ENCODE data around the gene FAM153A. TPM values are rescaled to one million over a fixed set of nuclear protein-coding genes. Genes with fewer than 3 reads are reported as not detected.
"Not testable (repeated sequence)": the region's sequence is repeated elsewhere in the genome, so short reads cannot be mapped to it uniquely, and the experiment has no call there.

FAM153A gene
- total RNA-seq, 1 experiment from 2014 or later, result 1.2 TPM

DNA sequence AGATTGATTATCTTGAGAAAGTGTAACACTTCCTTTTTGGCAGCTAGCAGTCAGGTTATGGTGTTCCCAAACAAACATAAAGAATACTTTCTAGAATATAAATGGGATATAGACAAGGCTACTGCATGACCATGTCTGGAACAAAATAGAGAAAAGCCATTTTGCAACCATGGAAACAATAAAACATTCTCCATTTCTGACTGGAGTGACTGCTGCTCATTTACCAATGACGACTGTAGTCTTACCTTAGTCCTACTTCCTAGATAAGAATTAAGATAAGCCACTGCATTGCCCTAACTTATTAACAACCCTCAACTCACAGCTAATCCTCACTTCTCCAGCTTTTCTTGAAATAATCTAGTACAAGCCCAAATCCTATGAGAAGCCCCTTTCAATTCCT, 100.8 kb downstream of the FAM153A start:
- H4K20me1 ChIP-seq (ENCODE audit: control insufficient read depth, insufficient read depth, insufficient read length); H2BK20ac ChIP-seq (ENCODE audit: low read depth, low read length, poor library complexity, severe bottlenecking); H4K5ac ChIP-seq (ENCODE audit: insufficient read length, low read depth, low read length); H2BK15ac ChIP-seq (ENCODE audit: low read depth, low read length); H2BK12ac ChIP-seq (ENCODE audit: insufficient read length, low read depth, low read length); H2AFZ ChIP-seq (ENCODE audit: low read length); H3K79me1 ChIP-seq (ENCODE audit: insufficient read depth, low read depth, low read length, poor library complexity, severe bottlenecking); H3K18ac ChIP-seq (ENCODE audit: insufficient read length, low read depth, low read length); H3K14ac ChIP-seq (ENCODE audit: insufficient read depth, low read length); H3T11ph ChIP-seq (ENCODE audit: low read length); H3K23me2 ChIP-seq (ENCODE audit: insufficient read length, low read depth, low read length, poor library complexity, severe bottlenecking); H3K9ac ChIP-seq (ENCODE audit: extremely low read depth, insufficient read length, low read length); H4K8ac ChIP-seq (replicated peaks; ENCODE audit: insufficient read length, low read depth, low read length); H3K36me3 Mint-ChIP-seq (ENCODE audit: insufficient read depth in 1 of 3, low read depth in 3 of 3); H3K4ac ChIP-seq (ENCODE audit: low read depth, low read length); H3K27ac ChIP-seq (ENCODE audit: insufficient read length, low read depth, low read length); DNase-seq; H3K23ac ChIP-seq (ENCODE audit: insufficient read length, low read depth, low read length); H3K9me3 ChIP-seq (ENCODE audit: control insufficient read depth, low read depth, low read length); H3K4me1 ChIP-seq (ENCODE audit: insufficient read depth, low read length); H3K27me3 ChIP-seq (ENCODE audit: insufficient read depth, low read length); H2BK5ac ChIP-seq (ENCODE audit: insufficient read length, low read length); H3K27ac Mint-ChIP-seq; H2BK120ac ChIP-seq (ENCODE audit: low read depth, low read length, poor library complexity, severe bottlenecking); H2AK5ac ChIP-seq (ENCODE audit: insufficient read length, low read length); H3K56ac ChIP-seq (ENCODE audit: insufficient read length, low read depth, low read length); H4K91ac ChIP-seq (ENCODE audit: insufficient read length, low read depth, low read length); H3K79me2 ChIP-seq (ENCODE audit: insufficient read depth, low read length); H3K4me1 Mint-ChIP-seq; H3K4me2 ChIP-seq (ENCODE audit: insufficient read depth, insufficient read length, low read length); H3K27me3 Mint-ChIP-seq (ENCODE audit: low read depth); H3K4me3 Mint-ChIP-seq; H3K9me3 Mint-ChIP-seq: not testable (repeated sequence)
- WGBS (ENCODE audit: extremely low coverage, insufficient read length, low lambda C conversion rate), result no CpG with 5 or more reads among the region's 1 CpG

Other genes starting within 250 kb of the FAM153A start
- 65.0 and 71.5 TPM in 2 replicates for gene FAM193B, start 228.3 kb downstream of the FAM153A start, total RNA-seq (2021)
- 155 and 156 TPM in 2 replicates for gene TMED9, start 190.7 kb downstream of the FAM153A start, total RNA-seq (2021)
- gene B4GALT7, start 182.8 kb downstream of the FAM153A start, total RNA-seq (2021), result 26.3 TPM in 2 replicates
- gene PROP1, start 213.3 kb upstream of the FAM153A start, total RNA-seq (2021), result not detected in 2 replicates

Data from H9 (cell line).